ENCODE measurements around the gene FHIP2A.
A peak's percentile ranks its signal among the peaks of the same experiment; 100 is the strongest.
"Not testable (repeated sequence)": the region's sequence is repeated elsewhere in the genome, so short reads cannot be mapped to it uniquely, and the experiment has no call there.

The FHIP2A gene

DNA sequence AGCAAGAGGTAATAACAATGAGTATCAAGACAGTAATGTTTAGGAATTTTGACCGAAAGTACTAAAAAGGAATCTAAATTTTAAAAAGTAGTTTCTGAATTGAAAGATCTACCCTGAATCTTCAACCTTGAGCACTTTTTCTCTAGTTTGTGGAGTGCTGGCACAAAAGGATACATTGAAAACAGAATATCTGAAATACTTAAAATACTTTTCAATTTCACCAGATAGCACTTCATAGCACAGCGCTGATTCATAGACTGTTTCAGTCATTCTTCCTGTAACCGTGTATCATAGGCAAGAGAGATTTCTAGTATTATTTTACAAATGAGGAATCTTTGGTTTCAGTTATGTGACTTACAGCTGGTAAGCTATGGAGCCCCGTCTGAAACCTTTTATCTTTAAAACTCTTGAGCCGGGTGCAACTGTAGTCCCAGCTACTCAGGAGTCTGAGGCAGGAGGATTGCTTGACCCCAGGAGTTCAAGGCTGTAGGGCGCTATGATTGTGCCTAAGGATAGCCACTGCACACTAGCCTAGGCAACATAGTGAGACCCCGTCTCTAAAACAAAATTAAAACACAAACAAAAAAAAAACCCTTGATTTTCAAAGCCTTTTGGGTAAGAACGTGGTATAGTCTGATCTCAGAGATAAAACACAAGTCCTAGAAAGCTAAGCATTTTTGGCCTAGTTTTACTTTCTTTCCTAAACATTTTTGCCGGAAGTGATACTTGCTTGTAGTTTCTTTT is 35.1 kb downstream of the FHIP2A start:
- DNase-seq (ENCODE audit: low read depth in 2 of 2) = peak; percentile 71 to 74

DNA sequence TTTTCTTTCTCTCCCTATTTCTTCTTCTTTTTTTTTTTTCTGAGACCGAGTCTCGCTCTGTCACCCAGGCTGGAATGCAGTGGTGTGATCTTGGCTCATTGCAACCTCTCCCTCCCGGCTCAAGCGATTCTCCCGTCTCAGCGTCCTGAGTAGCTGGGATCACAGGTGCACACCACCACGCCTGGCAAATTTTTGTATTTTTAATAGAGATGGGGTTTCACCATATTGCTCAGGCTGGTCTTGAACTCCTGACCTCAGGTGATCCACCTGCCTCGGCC is 35.6 kb downstream of the FHIP2A start:
- DNase-seq (ENCODE audit: low read depth in 2 of 2) = not testable (repeated sequence)

DNA sequence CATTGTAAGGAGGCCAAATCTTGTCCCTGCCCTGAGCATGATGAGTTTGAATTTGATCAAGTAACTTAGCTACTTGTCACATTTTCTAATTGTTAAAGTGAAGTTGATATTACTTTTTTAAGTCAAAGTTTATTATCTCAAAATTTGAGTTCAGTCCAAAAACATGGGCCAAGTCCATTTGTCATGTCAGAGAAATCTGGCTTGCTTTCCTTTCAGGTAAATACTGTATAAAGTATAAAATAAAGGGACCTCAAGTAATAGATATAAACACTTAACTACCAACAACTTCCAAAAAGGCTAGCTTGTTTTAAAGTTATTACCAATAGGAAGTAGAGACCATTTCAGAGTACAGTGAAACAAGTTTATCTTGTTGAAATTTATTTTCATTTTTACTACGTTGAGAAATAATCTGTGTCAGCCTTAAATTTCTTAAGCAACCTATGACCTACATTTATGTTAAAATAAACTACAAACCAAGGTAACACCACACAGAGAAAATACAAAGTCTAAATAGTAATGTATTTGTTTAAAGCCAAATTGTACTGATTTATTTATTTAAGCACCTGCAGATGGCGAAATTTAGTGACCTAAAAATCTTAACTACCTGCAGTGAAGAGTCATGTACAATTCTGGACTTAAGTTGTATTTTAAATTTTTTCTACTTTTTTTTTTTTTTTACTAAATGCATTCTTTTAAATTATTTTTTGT is 36.5 kb downstream of the FHIP2A start:
- DNase-seq (ENCODE audit: low read depth in 2 of 2) = no peak

GRCh38 chr10:114859222-114859621 is 37.6 kb downstream of the FHIP2A start:
- DNase-seq (ENCODE audit: low read depth in 2 of 2) = no peak

DNA sequence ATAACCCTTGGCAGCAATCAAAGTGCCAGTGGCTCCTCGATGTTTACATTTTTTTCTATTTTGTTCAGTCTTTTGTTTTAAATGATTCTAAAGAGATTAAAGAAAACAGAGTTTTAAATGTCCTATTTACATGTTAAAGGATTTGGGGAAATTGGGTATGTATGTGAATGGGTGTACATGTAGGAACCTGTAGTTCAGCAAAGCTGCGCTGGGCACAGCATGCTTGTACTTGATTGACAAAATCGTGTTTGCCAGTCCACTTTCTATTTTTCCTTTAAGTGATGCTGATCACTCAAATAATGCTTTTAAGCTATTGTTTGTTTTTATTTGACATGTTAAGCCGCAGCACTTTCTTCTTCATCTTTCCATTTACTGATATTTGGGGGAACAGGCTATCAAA is 40.9 kb downstream of the FHIP2A start:
- DNase-seq (ENCODE audit: low read depth in 2 of 2) = no peak

DNA sequence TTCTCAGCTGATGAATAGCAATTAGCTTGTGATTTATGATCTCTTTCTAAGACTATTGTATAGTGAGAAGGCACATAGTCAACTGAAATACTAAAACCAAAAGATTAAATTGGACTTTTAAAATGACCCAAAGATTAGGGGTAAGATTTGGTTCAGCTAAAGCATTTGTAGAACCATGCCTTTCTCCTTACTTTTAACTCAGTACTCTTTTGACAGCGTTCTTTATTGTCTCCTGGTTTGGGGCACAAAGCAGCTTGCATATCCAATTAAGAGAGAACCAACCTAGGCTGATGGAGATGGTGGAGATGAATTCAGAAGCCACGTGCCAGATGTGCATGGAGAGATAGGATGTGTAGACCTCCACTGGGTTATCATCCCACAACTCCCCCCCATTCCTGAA is 45.8 kb downstream of the FHIP2A start:
- no peak for DNase-seq (ENCODE audit: low read depth in 2 of 2)

GRCh38 chr10:114868870-114869519 is 47.4 kb downstream of the FHIP2A start:
- DNase-seq (ENCODE audit: low read depth in 2 of 2) = no peak

- DNase-seq (ENCODE audit: low read depth in 2 of 2) = peak; percentile 74 to 75
Measured at GRCh38 chr10:114869520-114869892, 47.9 kb downstream of the FHIP2A start.

- DNase-seq (ENCODE audit: low read depth in 2 of 2) = no peak
Measured at GRCh38 chr10:114870486-114870885, 48.9 kb downstream of the FHIP2A start.

DNA sequence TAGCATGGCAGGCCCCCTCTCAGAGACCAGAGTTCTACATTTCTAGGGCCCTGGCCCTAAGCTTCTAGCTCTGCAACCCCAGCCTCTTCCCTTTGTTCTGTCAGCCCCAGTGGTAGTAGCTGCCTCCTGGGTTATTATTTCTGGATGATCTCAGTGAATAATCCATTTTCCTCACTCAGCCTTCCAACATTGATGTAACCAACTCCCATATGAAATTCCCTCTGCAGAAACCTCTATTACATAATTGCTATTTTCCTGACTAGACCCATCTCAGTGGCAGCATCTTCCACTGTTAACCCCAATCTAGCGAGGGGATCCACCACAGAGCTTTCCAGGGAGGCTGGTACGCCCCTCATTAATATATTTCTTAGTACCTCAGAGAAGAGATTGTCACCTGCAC is 49.8 kb downstream of the FHIP2A start:
- no peak for DNase-seq (ENCODE audit: low read depth in 2 of 2)

All from fibroblast of skin of left quadriceps (primary cell).